SK-N-MC (cell line): ENCODE data around the gene CCDC88C.

Source experiments
- EZH2 ChIP-seq: fragments of 200-600 bp; sonication (generic); IDR thresholded peaks from one replicate; pipeline ENCODE4 v1.6.1; 2017; ENCODE audit warnings: antibody characterized with exemption
- FOXP2 ChIP-seq: optimal IDR thresholded peaks from 2 replicates; pipeline ENCODE3; 2011; ENCODE audit warnings: mild to moderate bottlenecking, moderate library complexity; ENCODE audit not compliant: insufficient read depth; ENCODE audit errors: extremely low read length, control extremely low read depth
- POLR2AphosphoS5 ChIP-seq: IDR thresholded peaks from 2 replicates; pipeline ENCODE4 v1.6.1; 2012; ENCODE audit warnings: mild to moderate bottlenecking, low read depth, low read length, borderline replicate concordance

- TF ChIP-seq EZH2 (no peak), POLR2AphosphoS5 (no peak), FOXP2 (no peak)
Measured at GRCh38 chr14:91242635-91243034, 175.0 kb downstream of the CCDC88C start.
